GM12891 (cell line): ENCODE data around the gene FBXW11.

ENCODE experiments used
- POLR2A ChIP-seq: IDR thresholded peaks from 2 replicates; pipeline ENCODE4 v1.6.1; 2011; ENCODE audit warnings: low read depth, low read length, control low read depth
- POLR2AphosphoS5 ChIP-seq: IDR thresholded peaks from 2 replicates; pipeline ENCODE4 v1.6.1; 2011; ENCODE audit warnings: low read depth, low read length, control low read depth
- TAF1 ChIP-seq: IDR thresholded peaks from 2 replicates; pipeline ENCODE4 v1.6.1; 2011; ENCODE audit warnings: low read depth, low read length, control low read depth

DNA sequence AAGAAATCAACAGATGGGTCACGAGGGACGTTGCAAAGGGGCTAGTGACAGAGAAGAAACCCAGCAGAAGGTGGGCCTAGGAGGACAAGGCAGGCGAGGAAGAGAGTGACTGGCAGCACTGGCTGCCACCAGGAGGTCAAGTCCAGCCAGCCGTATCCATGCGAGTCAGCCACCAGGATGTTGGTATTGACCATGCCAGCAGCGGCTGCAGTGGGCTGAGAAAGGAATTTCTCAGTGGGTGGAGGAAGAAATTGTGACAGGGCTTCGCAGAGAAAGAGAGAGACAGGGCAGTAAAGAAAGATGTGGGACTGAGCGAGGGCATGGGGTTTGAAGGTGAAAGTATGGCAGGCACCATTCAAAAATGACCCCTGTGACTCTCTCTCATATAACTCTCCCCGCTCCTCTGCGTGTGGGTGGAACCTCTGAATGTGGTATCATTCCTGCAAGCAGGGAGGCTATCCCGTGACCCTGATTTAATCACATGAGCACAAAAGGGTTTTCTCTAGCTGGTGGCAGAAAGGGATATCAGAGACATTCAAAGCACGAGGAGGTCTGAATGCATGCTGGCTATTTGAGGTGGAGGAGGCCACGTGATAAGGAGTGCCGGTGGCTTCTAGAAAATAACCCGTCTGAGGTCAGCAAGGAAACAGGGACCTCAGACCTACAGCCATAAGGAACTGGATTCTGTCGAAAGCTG is 45.4 kb upstream of the FBXW11 start:
- TF ChIP-seq POLR2AphosphoS5 (no peak), POLR2A (no peak), TAF1 (no peak)
